Upper lobe of left lung (tissue), 4 donors: Measurements from ENCODE around the gene ARFGAP2.

Source experiments
- POLR2AphosphoS5 ChIP-seq, 2 donors: sonication (generic); formaldehyde crosslinking; IDR thresholded peaks; one replicate each; pipeline ENCODE4 v1.5.1; 2017; ENCODE audit warnings: antibody characterized with exemption in 2 of 2
- TF ChIP-seq, protein P1 (sequence below), 6 experiments: fragments of 450-650 bp in 4 of 6; fragments of 200-600 bp in 2 of 6; sonication (generic) in 2 of 6; IDR thresholded peaks; one replicate each; pipeline ENCODE4 v1.5.1; 2016 to 2019; ENCODE audit warnings: antibody characterized with exemption in 6 of 6

- TF ChIP-seq, protein P1, sequence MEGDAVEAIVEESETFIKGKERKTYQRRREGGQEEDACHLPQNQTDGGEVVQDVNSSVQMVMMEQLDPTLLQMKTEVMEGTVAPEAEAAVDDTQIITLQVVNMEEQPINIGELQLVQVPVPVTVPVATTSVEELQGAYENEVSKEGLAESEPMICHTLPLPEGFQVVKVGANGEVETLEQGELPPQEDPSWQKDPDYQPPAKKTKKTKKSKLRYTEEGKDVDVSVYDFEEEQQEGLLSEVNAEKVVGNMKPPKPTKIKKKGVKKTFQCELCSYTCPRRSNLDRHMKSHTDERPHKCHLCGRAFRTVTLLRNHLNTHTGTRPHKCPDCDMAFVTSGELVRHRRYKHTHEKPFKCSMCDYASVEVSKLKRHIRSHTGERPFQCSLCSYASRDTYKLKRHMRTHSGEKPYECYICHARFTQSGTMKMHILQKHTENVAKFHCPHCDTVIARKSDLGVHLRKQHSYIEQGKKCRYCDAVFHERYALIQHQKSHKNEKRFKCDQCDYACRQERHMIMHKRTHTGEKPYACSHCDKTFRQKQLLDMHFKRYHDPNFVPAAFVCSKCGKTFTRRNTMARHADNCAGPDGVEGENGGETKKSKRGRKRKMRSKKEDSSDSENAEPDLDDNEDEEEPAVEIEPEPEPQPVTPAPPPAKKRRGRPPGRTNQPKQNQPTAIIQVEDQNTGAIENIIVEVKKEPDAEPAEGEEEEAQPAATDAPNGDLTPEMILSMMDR (IDR thresholded peaks at IDR 0.05) = no peak
- no peak for TF ChIP-seq POLR2AphosphoS5 (IDR thresholded peaks at IDR 0.05)
Measured at GRCh38 chr11:47157805-47158204, 18.9 kb downstream of the ARFGAP2 start.
